BJ (cell line): ENCODE data around the gene HEXA. TPM values are rescaled to one million over a fixed set of nuclear protein-coding genes. Genes with fewer than 3 reads are reported as not detected.

Experiments used
- CTCF ChIA-PET: fragments of 350-600 bp; formaldehyde crosslinking; extraction: SDS; loops from one replicate; lab custom pipeline; 2021; ENCODE audit warnings: antibody characterized with exemption, inconsistent platforms; lab: Yijun Ruan, JAX
- POLR2A ChIA-PET: fragments of 300-600 bp; sonication (Branson Sonifier 250); formaldehyde crosslinking; extraction: SDS; loops from one replicate; lab custom pipeline; 2021; ENCODE audit warnings: antibody characterized with exemption; lab: Charles Lee
- DNase-seq: peaks from one replicate; pipeline ENCODE4 v3.0.0-alpha.2; 2011; ENCODE audit warnings: low read depth
- H3K27me3 ChIP-seq: 2 replicates; pipeline ENCODE4 v1.6.0; 2011; ENCODE audit warnings: low read length; ENCODE audit not compliant: control insufficient read depth, insufficient read depth
- H3K36me3 ChIP-seq: 2 replicates; pipeline ENCODE4 v1.5.1; 2011; ENCODE audit warnings: low read length; ENCODE audit not compliant: control insufficient read depth, insufficient read depth
- H3K4me3 ChIP-seq: 2 replicates; pipeline ENCODE4 v1.5.1; 2011; ENCODE audit warnings: low read depth, mild to moderate bottlenecking, control low read depth, low read length
- polyA plus RNA-seq: library from polyadenylated mRNA; depleted of rRNA; stranded (reverse); fragments of >200 nt; gene quantifications from 2 replicates; pipeline ENCODE4 v1.2.3, GENCODE V29; 2011
- TF ChIP-seq, protein P1 (sequence below): IDR thresholded peaks from 2 replicates; pipeline ENCODE4 v1.5.1; 2011; ENCODE audit warnings: low read depth, mild to moderate bottlenecking, control low read depth, inconsistent platforms, low read length, moderate library complexity; ENCODE audit not compliant: insufficient read depth

The HEXA gene
- polyA plus RNA-seq, 1 experiment = 272 TPM

DNA sequence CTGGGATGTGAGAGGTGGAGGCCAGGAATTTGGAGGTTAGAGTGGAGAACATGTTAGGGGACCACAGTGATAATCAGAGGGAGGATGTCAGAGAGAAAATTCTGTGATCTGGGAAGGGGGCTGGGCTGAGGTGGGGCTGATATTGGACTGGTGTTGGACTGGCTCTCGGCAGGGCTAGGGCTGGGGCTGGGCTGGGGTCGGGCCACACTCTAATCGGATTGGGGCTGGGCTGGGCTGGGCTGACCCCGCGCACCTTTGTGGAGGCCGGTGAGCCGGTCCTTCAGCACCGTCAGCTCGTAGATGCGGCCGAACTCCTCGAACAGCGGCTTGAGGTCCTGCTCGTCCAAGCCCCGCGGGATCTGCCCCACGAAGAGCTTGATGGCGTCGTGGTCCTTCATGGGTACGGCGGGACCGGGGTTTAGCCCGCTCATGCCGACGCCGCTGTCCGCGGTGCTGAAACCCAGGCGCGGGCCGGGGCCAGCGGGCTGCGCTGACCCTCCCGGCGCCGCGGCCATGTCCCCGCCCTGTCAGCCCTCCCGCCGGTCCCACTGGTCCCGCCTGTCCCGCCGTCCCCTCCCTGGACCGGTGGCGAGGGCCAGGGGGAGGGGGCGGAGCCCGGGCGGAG is 56.3 kb downstream of the HEXA start:
- DNase-seq = no peak
- H3K36me3 ChIP-seq = no peaks in the 10 kb centered on the region
- H3K27me3 ChIP-seq = no peaks in the 10 kb centered on the region; the same call in 1 of the 2 replicates
- CTCF ChIA-PET = interaction anchor here (0.8 kb wide), 1 partner anchor 215 kb away, joined by 3 read pairs; no protein-coding TSS in a partner anchor
- peak overlapping the region; percentile 41 for H3K4me3 ChIP-seq
- TF ChIP-seq, protein P1, sequence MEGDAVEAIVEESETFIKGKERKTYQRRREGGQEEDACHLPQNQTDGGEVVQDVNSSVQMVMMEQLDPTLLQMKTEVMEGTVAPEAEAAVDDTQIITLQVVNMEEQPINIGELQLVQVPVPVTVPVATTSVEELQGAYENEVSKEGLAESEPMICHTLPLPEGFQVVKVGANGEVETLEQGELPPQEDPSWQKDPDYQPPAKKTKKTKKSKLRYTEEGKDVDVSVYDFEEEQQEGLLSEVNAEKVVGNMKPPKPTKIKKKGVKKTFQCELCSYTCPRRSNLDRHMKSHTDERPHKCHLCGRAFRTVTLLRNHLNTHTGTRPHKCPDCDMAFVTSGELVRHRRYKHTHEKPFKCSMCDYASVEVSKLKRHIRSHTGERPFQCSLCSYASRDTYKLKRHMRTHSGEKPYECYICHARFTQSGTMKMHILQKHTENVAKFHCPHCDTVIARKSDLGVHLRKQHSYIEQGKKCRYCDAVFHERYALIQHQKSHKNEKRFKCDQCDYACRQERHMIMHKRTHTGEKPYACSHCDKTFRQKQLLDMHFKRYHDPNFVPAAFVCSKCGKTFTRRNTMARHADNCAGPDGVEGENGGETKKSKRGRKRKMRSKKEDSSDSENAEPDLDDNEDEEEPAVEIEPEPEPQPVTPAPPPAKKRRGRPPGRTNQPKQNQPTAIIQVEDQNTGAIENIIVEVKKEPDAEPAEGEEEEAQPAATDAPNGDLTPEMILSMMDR = no peak
- POLR2A ChIA-PET = interaction anchor here (0.6 kb wide), 1 partner anchor 12 kb away, joined by 4 read pairs; no protein-coding TSS in a partner anchor

DNA sequence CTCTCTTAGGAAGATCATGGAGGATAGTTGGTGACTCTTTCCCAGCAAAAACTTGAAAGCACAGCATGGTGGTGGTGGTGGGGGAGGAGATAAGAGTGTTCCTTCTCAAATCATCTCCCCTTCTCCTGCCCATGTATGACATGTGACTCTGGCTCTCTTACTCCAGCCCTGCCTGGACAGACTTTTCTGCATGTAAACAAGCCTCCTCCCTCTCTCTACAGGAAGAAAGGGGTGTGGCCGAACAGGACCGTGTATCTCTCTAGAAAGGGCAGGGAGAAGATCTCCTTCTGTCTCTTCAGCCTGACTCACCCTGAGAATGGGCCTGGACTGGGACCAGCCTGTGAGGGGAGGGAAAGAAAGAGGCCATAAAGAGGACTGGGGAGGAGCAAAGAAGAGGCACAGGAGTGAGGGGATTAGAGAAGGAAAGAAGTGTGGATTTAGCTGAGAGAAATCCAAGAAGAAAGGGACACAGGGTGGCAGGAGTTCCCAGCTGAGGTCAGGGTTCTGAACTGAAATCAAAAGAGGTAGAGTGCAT is 57.3 kb downstream of the HEXA start:
- CTCF ChIA-PET = no interaction called here
- Histone ChIP-seq H3K4me3 (no peak overlapping the region), H3K36me3 (no peaks in the 10 kb centered on the region), H3K27me3 (no peaks in the 10 kb centered on the region; the same call in 1 of the 2 replicates)
- POLR2A ChIA-PET = no interaction called here
- TF ChIP-seq, protein P1 = no peak
- DNase-seq = no peak

DNA sequence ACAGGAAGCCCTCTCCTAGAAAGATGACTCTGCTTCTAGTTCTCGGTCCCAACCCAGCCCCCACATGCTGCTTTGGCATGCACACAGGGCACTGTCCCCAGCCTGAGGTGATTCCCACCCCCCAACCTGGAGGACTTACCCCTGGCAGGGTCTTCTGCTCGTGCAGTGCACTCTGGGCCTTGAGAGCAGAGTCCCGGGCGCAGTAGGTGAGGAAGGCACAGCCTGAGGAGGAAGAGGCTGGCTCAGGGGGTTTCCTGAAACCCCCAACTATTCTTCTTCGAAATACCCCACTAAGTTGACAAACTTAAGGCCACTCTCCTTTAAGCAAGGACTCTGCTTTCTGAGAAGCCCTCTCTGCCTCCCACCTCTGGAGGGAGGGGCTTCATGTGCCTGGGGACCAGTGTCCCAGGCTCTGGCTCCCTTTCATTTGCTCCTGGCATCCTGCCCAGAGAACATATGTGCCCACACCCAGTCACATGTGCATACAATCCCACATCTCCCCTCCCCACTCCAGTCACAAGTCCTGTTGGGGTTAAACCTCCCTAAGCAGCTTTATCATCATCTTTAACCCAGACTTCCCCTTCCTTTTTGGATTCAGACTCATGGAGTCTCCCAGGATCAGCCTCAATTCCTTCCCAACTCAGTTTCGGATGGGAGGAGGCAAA is 60.0 kb downstream of the HEXA start:
- H3K27me3 ChIP-seq = no peaks in the 10 kb centered on the region; the same call in 1 of the 2 replicates
- TF ChIP-seq, protein P1 = no peak
- DNase-seq = no peak
- ChIA-PET CTCF (no interaction called here), POLR2A (no interaction called here)
- H3K4me3 ChIP-seq = no peak overlapping the region
- no peaks in the 10 kb centered on the region for H3K36me3 ChIP-seq

DNA sequence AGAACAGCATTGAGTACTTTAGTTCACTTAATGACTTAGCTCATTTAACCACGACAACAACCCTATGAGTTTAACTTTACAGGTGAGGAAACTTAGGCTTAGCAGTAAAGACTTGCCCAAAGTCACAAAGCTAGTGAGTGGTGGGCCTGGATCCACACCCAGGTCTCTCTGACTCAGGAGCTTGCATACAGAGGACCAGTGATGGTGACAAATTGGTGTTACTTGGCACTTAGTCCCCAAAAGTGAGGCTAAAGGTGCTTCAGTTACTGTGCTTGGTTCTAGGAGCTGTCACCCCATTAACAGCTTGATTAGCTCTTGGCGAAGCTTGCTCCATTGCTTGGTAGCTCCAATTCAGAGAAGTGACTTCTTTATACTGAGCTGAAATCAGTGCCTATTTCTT is 61.9 kb downstream of the HEXA start:
- ChIA-PET CTCF (interaction anchor here (0.8 to 2.9 kb wide), 11 partner anchors 10 to 409 kb away, joined by 3 to 12 read pairs (median 4); no protein-coding TSS in a partner anchor), POLR2A (no interaction called here)
- TF ChIP-seq, protein P1 = no peak
- Histone ChIP-seq H3K36me3 (no peaks in the 10 kb centered on the region), H3K27me3 (no peaks in the 10 kb centered on the region; the same call in 1 of the 2 replicates), H3K4me3 (no peak overlapping the region)
- no peak for DNase-seq

DNA sequence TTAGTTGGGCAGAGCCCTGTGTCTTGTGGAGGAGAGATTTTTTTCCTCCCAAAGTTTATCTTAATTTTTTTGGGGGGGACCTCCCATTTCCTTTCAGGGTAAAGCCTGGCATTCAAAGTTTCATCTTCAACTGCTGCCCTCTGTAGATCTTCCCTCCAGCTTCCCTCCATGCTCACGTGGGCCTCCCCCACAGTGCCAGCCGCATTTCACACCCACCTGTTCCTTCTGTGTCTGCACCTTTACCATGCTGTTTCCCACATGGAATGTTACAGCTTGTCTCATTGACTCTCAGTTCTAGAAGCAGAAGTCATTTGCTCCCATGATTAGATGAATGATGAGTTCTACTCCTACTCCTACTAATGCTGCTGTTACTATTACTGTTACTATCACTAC is 62.4 kb downstream of the HEXA start:
- DNase-seq = no peak
- no peaks in the 10 kb centered on the region for H3K36me3 ChIP-seq
- ChIA-PET CTCF (interaction anchor here (0.8 to 2.9 kb wide), 19 partner anchors 9 to 920 kb away, joined by 3 to 12 read pairs (median 4); no protein-coding TSS in a partner anchor), POLR2A (no interaction called here)
- H3K4me3 ChIP-seq = no peak overlapping the region
- H3K27me3 ChIP-seq = no peaks in the 10 kb centered on the region; the same call in 1 of the 2 replicates
- TF ChIP-seq, protein P1 = no peak
